Measurements from ENCODE around the gene CD274.

The CD274 gene

DNA sequence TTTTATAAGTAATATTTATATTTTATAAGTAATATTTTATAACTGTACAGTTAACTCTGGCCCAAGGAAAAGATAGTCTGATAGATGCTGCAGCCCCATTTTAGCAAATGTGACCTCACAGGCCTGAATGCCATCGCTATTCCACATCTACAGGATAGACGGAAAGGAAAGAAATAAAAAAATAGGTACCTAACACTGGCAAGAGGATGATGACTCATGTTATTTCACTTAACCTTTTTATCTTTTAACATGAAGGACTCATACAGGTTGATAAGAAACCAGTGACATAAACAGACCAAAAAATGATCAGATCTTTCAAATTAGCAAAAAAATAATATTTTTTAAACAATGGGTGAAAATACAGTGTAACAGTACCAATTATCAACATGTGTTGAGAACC, 2.7 kb downstream of the CD274 start:
- Histone ChIP-seq H3K4me3 (ENCODE audit: low read length) (no peak overlapping the region), H4K20me1 (ENCODE audit: insufficient read depth, low read length) (no peaks in the 10 kb centered on the region)

DNA sequence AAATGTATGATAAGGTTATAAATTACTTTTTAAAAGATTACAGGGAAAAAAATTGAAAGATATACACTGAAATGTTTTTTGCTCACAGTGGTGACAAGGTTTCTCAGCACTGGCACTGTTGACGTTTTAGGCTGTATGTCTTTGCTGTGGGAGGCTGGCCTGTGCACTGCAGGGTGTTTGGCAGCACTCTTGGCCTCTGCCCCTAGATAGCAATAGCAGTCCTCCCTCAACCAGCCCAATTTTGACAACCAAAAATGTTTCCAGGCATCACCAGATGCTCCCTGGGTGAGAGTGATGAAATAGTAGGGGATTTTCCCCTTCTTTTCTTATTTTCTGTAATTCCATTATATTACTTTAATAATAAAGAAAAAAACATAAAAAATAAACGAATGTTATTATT, 3.3 kb downstream of the CD274 start:
- no peak for DNase-seq
- Histone ChIP-seq H3K27me3 (replicated peaks; ENCODE audit: insufficient read depth, low read length) (no peaks in the 10 kb centered on the region), H3K9me2 (replicated peaks; ENCODE audit: insufficient read depth, low read length) (no peaks in the 10 kb centered on the region), H2AFZ (ENCODE audit: low read length) (no peak overlapping the region), H3K27ac (ENCODE audit: low read length) (no peak overlapping the region), H3K9me3 (replicated peaks; ENCODE audit: insufficient read depth, low read length) (no peaks in the 10 kb centered on the region), H3K4me3 (ENCODE audit: low read length) (no peak overlapping the region), H4K20me1 (ENCODE audit: insufficient read depth, low read length) (no peaks in the 10 kb centered on the region), H3F3A (ENCODE audit: insufficient read depth, low read length) (peaks cover 27% of the 10 kb centered on the region), H3K79me2 (ENCODE audit: low read length) (no peaks in the 10 kb centered on the region), H3K4me1 (ENCODE audit: low read length) (peaks cover 8% of the 10 kb centered on the region), H3K36me3 (replicated peaks; ENCODE audit: insufficient read depth, low read length) (no peaks in the 10 kb centered on the region), H3K4me2 (ENCODE audit: low read depth, low read length) (no peak overlapping the region), H3K9ac (ENCODE audit: low read length) (no peak overlapping the region)
- no peak for TF ChIP-seq EZH2phosphoT487 (IDR thresholded peaks at IDR 0.05; ENCODE audit: low read length)

More for the DNA sequence above, 2.7 kb downstream of the CD274 start:
- no peak for DNase-seq
- peaks cover 8% of the 10 kb centered on the region for H3K4me1 ChIP-seq (ENCODE audit: low read length)
- no peak overlapping the region for H3K4me2 ChIP-seq (ENCODE audit: low read depth, low read length)
- no peaks in the 10 kb centered on the region for H3K36me3 ChIP-seq (replicated peaks; ENCODE audit: insufficient read depth, low read length)
- H3K27me3 ChIP-seq (replicated peaks; ENCODE audit: insufficient read depth, low read length): no peaks in the 10 kb centered on the region
- no peak overlapping the region for H3K9ac ChIP-seq (ENCODE audit: low read length)
- H3F3A ChIP-seq (ENCODE audit: insufficient read depth, low read length): peaks cover 27% of the 10 kb centered on the region
- no peak overlapping the region for H3K27ac ChIP-seq (ENCODE audit: low read length)
- TF ChIP-seq EZH2phosphoT487 (IDR thresholded peaks at IDR 0.05; ENCODE audit: low read length): no peak
- TF ChIP-seq EZH2 (optimal IDR thresholded peaks at IDR 0.05; ENCODE audit: low read depth, low read length): no peak
- TF ChIP-seq, protein P1, sequence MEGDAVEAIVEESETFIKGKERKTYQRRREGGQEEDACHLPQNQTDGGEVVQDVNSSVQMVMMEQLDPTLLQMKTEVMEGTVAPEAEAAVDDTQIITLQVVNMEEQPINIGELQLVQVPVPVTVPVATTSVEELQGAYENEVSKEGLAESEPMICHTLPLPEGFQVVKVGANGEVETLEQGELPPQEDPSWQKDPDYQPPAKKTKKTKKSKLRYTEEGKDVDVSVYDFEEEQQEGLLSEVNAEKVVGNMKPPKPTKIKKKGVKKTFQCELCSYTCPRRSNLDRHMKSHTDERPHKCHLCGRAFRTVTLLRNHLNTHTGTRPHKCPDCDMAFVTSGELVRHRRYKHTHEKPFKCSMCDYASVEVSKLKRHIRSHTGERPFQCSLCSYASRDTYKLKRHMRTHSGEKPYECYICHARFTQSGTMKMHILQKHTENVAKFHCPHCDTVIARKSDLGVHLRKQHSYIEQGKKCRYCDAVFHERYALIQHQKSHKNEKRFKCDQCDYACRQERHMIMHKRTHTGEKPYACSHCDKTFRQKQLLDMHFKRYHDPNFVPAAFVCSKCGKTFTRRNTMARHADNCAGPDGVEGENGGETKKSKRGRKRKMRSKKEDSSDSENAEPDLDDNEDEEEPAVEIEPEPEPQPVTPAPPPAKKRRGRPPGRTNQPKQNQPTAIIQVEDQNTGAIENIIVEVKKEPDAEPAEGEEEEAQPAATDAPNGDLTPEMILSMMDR (IDR thresholded peaks at IDR 0.05; ENCODE audit: low read length): no peak
- no peak overlapping the region for H2AFZ ChIP-seq (ENCODE audit: low read length)
- no peaks in the 10 kb centered on the region for H3K9me3 ChIP-seq (replicated peaks; ENCODE audit: insufficient read depth, low read length)
- no peaks in the 10 kb centered on the region for H3K79me2 ChIP-seq (ENCODE audit: low read length)
- H3K9me2 ChIP-seq (replicated peaks; ENCODE audit: insufficient read depth, low read length): no peaks in the 10 kb centered on the region

DNA sequence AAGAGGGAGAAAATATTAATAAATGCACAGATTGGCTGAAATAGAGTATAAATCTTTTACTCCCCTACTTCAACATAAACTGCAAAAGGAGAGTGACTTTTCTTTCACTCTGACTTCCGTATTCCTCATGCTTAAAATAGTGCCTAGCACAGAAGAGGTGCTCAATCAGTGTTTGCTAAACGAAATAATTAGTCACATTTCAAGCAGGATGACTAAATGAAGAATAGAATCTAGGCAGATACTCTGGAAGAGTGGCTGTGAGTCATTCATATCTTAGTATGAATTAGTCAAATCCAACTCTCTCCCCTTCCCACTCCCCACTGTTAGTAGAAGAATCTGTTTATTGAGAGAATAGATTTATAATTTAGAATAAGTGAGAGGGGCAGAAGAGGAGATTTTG, 4.8 kb downstream of the CD274 start:
- H3K4me1 ChIP-seq (ENCODE audit: low read length): peaks cover 12% of the 10 kb centered on the region
- H3K36me3 ChIP-seq (replicated peaks; ENCODE audit: insufficient read depth, low read length): no peaks in the 10 kb centered on the region
- no peaks in the 10 kb centered on the region for H3K27me3 ChIP-seq (replicated peaks; ENCODE audit: insufficient read depth, low read length)
- no peak overlapping the region for H2AFZ ChIP-seq (ENCODE audit: low read length)
- no peak overlapping the region for H3K4me2 ChIP-seq (ENCODE audit: low read depth, low read length)
- H3K9me3 ChIP-seq (replicated peaks; ENCODE audit: insufficient read depth, low read length): no peaks in the 10 kb centered on the region
- no peak overlapping the region for H3K9ac ChIP-seq (ENCODE audit: low read length)
- H3F3A ChIP-seq (ENCODE audit: insufficient read depth, low read length): peaks cover 15% of the 10 kb centered on the region
- no peak overlapping the region for H3K4me3 ChIP-seq (ENCODE audit: low read length)
- H3K9me2 ChIP-seq (replicated peaks; ENCODE audit: insufficient read depth, low read length): no peaks in the 10 kb centered on the region
- H3K27ac ChIP-seq (ENCODE audit: low read length): no peak overlapping the region
- H3K79me2 ChIP-seq (ENCODE audit: low read length): no peaks in the 10 kb centered on the region
- TF ChIP-seq, protein P1 (IDR thresholded peaks at IDR 0.05; ENCODE audit: low read length): no peak
- TF ChIP-seq EZH2 (optimal IDR thresholded peaks at IDR 0.05; ENCODE audit: low read depth, low read length): no peak
- no peak for TF ChIP-seq EZH2phosphoT487 (IDR thresholded peaks at IDR 0.05; ENCODE audit: low read length)
- no peak for DNase-seq
- no peaks in the 10 kb centered on the region for H4K20me1 ChIP-seq (ENCODE audit: insufficient read depth, low read length)

DNA sequence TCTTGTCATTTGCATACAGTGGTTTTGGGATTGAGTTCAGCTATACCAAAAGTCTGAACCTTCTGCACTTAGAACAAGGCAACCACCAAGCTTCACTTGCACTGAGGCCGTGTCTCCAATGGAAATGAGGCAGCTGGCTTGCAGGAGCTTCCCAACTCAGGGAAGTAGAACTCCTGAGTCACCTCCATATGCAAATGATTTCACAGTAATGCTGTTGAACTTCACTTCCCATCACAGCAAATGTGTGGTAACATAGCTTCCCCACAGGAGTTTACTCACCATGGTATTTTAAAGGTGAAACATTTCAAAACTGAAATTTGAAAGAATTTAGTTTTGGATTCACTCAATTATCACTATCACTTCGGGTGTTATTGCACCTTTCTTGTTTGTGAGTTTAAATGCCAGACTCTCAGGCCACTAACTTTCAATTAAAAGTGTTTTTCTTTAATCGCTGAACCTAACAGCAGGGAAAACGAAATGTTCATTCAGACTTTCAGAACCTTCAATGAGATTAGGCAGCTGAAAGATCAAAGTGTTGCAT, 9.0 kb downstream of the CD274 start:
- Histone ChIP-seq H3K4me1 (ENCODE audit: low read length) (peaks cover 4% of the 10 kb centered on the region; the same call in 1 of the 2 replicates), H3K27me3 (replicated peaks; ENCODE audit: insufficient read depth, low read length) (no peaks in the 10 kb centered on the region), H3K4me3 (ENCODE audit: low read length) (no peak overlapping the region), H3F3A (ENCODE audit: insufficient read depth, low read length) (0 out of 2 replicates have a peak, but pooled peaks cover 4% of the 10 kb centered on the region), H3K9ac (ENCODE audit: low read length) (no peak overlapping the region), H4K20me1 (ENCODE audit: insufficient read depth, low read length) (no peaks in the 10 kb centered on the region), H3K4me2 (ENCODE audit: low read depth, low read length) (0 out of 2 replicates have a peak overlapping the region, but pooled peaks have one; percentile 10), H3K79me2 (ENCODE audit: low read length) (no peaks in the 10 kb centered on the region), H3K27ac (ENCODE audit: low read length) (no peak overlapping the region), H3K9me2 (replicated peaks; ENCODE audit: insufficient read depth, low read length) (no peaks in the 10 kb centered on the region), H3K9me3 (replicated peaks; ENCODE audit: insufficient read depth, low read length) (no peaks in the 10 kb centered on the region), H3K36me3 (replicated peaks; ENCODE audit: insufficient read depth, low read length) (no peaks in the 10 kb centered on the region), H2AFZ (ENCODE audit: low read length) (no peak overlapping the region)
- TF ChIP-seq EZH2phosphoT487 (IDR thresholded peaks at IDR 0.05; ENCODE audit: low read length) (no peak), EZH2 (optimal IDR thresholded peaks at IDR 0.05; ENCODE audit: low read depth, low read length) (no peak)
- TF ChIP-seq, protein P1 (IDR thresholded peaks at IDR 0.05; ENCODE audit: low read length): no peak
- no peak for DNase-seq

Measured in MM.1S (cell line).